HepG2 (cell line): ENCODE data around the gene GALNT16. TPM values are rescaled to one million over a fixed set of nuclear protein-coding genes. Genes with fewer than 3 reads are reported as not detected.

Experiments
- SMARCE1 ChIP-seq: fragments of 450-650 bp; IDR thresholded peaks from 2 replicates; pipeline ENCODE4 v1.6.1; 2017; ENCODE audit warnings: borderline replicate concordance
- ZHX1 ChIP-seq: sonication (generic); formaldehyde crosslinking; IDR thresholded peaks from 2 replicates; pipeline ENCODE4 v1.8.1; 2022; ENCODE audit warnings: low read depth, mild to moderate bottlenecking, missing genetic modification reagents
- ZNF512B ChIP-seq: sonication (generic); formaldehyde crosslinking; IDR thresholded peaks from 2 replicates; pipeline ENCODE4 v1.5.1; 2020; ENCODE audit warnings: missing genetic modification reagents, mild to moderate bottlenecking, borderline replicate concordance
- polyA plus RNA-seq, 8 experiments: library from polyadenylated mRNA; depleted of rRNA in 3 of 8; stranded (reverse) in 7 of 8; unstranded in 1 of 8; fragments of >200 nt; fragmentation: Illumina TruSeq in 4 of 8; extraction: Trizol in 4 of 8; gene quantifications; 2 replicates each; pipeline versions ENCODE4 v1.2.1 to v1.2.3, GENCODE V29; 2011 to 2016; ENCODE audit warnings: low read depth in 4 of 8, missing spikeins in 1 of 8, mixed read lengths in 1 of 8; ENCODE audit not compliant: insufficient read depth in 1 of 8
- total RNA-seq, 5 experiments: library from RNA; depleted of rRNA; stranded (reverse); fragments of >200 nt; fragmentation: Illumina TruSeq; extraction: Trizol; gene quantifications; 2 replicates each; pipeline ENCODE4 v1.2.3, GENCODE V29; 2016; ENCODE audit warnings: low read depth in 1 of 5
- TF ChIP-seq, protein P1 (sequence below): IDR thresholded peaks from 2 replicates; pipeline ENCODE4 v1.4.0; 2020; ENCODE audit warnings: mild to moderate bottlenecking, missing genetic modification reagents

GALNT16 gene
- total and polyA plus RNA-seq, 2 of the 13 experiments (the other 11 are each of a cell fraction or from before 2014, with no cell fraction given), result 0.54 to 0.82 TPM

- TF ChIP-seq, protein P1, sequence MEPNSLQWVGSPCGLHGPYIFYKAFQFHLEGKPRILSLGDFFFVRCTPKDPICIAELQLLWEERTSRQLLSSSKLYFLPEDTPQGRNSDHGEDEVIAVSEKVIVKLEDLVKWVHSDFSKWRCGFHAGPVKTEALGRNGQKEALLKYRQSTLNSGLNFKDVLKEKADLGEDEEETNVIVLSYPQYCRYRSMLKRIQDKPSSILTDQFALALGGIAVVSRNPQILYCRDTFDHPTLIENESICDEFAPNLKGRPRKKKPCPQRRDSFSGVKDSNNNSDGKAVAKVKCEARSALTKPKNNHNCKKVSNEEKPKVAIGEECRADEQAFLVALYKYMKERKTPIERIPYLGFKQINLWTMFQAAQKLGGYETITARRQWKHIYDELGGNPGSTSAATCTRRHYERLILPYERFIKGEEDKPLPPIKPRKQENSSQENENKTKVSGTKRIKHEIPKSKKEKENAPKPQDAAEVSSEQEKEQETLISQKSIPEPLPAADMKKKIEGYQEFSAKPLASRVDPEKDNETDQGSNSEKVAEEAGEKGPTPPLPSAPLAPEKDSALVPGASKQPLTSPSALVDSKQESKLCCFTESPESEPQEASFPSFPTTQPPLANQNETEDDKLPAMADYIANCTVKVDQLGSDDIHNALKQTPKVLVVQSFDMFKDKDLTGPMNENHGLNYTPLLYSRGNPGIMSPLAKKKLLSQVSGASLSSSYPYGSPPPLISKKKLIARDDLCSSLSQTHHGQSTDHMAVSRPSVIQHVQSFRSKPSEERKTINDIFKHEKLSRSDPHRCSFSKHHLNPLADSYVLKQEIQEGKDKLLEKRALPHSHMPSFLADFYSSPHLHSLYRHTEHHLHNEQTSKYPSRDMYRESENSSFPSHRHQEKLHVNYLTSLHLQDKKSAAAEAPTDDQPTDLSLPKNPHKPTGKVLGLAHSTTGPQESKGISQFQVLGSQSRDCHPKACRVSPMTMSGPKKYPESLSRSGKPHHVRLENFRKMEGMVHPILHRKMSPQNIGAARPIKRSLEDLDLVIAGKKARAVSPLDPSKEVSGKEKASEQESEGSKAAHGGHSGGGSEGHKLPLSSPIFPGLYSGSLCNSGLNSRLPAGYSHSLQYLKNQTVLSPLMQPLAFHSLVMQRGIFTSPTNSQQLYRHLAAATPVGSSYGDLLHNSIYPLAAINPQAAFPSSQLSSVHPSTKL (CRISPR knock-in tag), result no peak
- TF ChIP-seq SMARCE1 (no peak), ZNF512B (CRISPR knock-in tag) (no peak), ZHX1 (CRISPR knock-in tag) (no peak)
Measured at GRCh38 chr14:69252851-69253250, 7.1 kb upstream of the GALNT16 start (continued).
